Smooth muscle cell (in vitro differentiated cells): Measurements from ENCODE around the gene UBAC1. TPM values are rescaled to one million over a fixed set of nuclear protein-coding genes. Genes with fewer than 3 reads are reported as not detected.
A peak's percentile ranks its signal among the peaks of the same experiment; 100 is the strongest.

Experiments used
- DNase-seq: peaks from one replicate; lab custom pipeline; 2025; ENCODE audit not compliant: unreplicated experiment; lab: John Stamatoyannopoulos, UW
- H2AFZ ChIP-seq: fragments of 200-600 bp; sonication (generic); 2 replicates; pipeline ENCODE4 v1.6.0; 2016; ENCODE audit warnings: antibody characterized with exemption, low read depth, mild to moderate bottlenecking
- H3F3A ChIP-seq: fragments of 200-600 bp; sonication (generic); 2 replicates; pipeline ENCODE4 v1.6.0; 2017; ENCODE audit warnings: antibody characterized with exemption, low read depth
- H3K27ac ChIP-seq: fragments of 200-600 bp; sonication (generic); 2 replicates; pipeline ENCODE4 v1.5.1; 2016; ENCODE audit warnings: low read depth, mild to moderate bottlenecking
- H3K27me3 ChIP-seq: fragments of 200-600 bp; sonication (generic); 2 replicates; pipeline ENCODE4 v1.6.1; 2016; ENCODE audit warnings: low read depth, mild to moderate bottlenecking
- H3K36me3 ChIP-seq: fragments of 200-600 bp; sonication (generic); 2 replicates; pipeline ENCODE4 v1.5.1; 2016; ENCODE audit warnings: low read depth
- H3K4me1 ChIP-seq: fragments of 200-600 bp; sonication (generic); 2 replicates; pipeline ENCODE4 v1.5.1; 2016; ENCODE audit warnings: low read depth
- H3K4me2 ChIP-seq: fragments of 200-600 bp; sonication (generic); 2 replicates; pipeline ENCODE4 v1.6.0; 2016; ENCODE audit warnings: mild to moderate bottlenecking
- H3K4me3 ChIP-seq: fragments of 200-600 bp; sonication (generic); 2 replicates; pipeline ENCODE4 v1.5.1; 2016; ENCODE audit warnings: mild to moderate bottlenecking
- H3K79me2 ChIP-seq: fragments of 200-600 bp; sonication (generic); 2 replicates; pipeline ENCODE4 v1.6.0; 2016; ENCODE audit warnings: low read depth, mild to moderate bottlenecking
- H3K9ac ChIP-seq: fragments of 200-600 bp; sonication (generic); 2 replicates; pipeline ENCODE4 v1.6.0; 2016; ENCODE audit warnings: low read depth
- H3K9me3 ChIP-seq: fragments of 200-600 bp; sonication (generic); replicated peaks from 2 replicates; pipeline ENCODE4 v1.5.1; 2016; ENCODE audit warnings: low read depth
- H4K20me1 ChIP-seq: fragments of 200-600 bp; sonication (generic); 2 replicates; pipeline ENCODE4 v1.6.0; 2016; ENCODE audit warnings: low read depth
- WGBS: methylation state at CpG from one replicate; pipeline ENCODE4 v1.1.7; 2016; ENCODE audit warnings: low lambda C conversion rate; 5-methylcytosine and 5-hydroxymethylcytosine counted together
- polyA plus RNA-seq: library from polyadenylated mRNA; unstranded; fragments of >200 nt; fragmentation: Nextera tagmentation; extraction: Ambion mirVana; gene quantifications from 2 replicates; pipeline ENCODE4 v1.2.1, GENCODE V29; 2016
- total RNA-seq: library from RNA; depleted of rRNA; stranded (reverse); fragments of >200 nt; gene quantifications from 2 replicates; pipeline ENCODE4 v1.2.3, GENCODE V29; 2014
- TF ChIP-seq, protein P1 (sequence below): fragments of 200-600 bp; sonication (generic); IDR thresholded peaks from 2 replicates; pipeline ENCODE4 v1.5.1; 2017; ENCODE audit warnings: borderline replicate concordance, mild to moderate bottlenecking, antibody characterized with exemption; ENCODE audit not compliant: insufficient read depth, poor library complexity, severe bottlenecking

Gene UBAC1
- total and polyA plus RNA-seq, 2 experiments from 2014 or later, result 35.3 to 43.5 TPM

DNA sequence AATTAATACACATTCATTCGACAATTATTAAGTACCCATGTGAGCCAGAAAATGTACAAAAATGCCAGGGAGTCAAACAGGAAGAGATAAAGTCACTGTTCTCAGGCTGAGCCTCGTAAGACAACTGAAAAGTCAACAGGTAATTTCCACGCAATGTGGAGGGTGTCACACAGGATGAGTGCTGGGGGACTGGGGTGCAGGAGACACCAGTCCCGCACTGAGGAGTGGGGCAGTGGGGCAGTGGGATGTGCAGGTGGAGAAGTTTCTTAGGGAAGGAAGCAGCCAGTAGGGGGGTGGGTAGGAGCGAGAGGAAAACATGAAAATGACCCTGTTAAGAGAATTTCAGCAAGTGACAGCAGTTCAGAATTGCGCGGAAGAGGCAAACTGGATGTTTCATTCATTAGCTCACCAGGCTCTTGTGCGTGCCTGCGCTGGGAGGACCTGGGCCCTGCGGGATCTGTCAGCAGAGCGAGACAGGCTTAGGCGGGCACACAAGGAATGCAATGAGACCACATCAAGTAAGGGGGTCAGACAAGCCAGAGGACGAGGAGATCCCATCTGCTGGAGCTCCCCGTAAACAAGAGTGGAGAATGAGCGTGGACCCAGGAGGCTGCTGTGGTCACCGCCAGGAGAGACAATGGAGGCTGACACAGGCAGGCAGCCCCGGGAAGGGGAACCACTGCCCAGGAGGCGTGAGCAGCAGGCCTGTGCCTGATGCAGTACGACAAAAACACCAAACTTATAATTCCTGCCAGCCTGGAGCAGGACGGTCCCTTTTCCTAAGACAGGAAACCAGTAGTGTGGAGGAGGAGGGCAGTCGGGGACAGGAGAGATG, 74.8 kb downstream of the UBAC1 start:
- WGBS, result 43% methylated on average over 21 of the region's 21 CpGs
- no peaks in the 10 kb centered on the region for H3K36me3 ChIP-seq
- peaks cover 100% of the 10 kb centered on the region for H4K20me1 ChIP-seq
- H3K4me1 ChIP-seq, result peaks cover 55% of the 10 kb centered on the region
- H3K4me3 ChIP-seq, result no peak overlapping the region
- H2AFZ ChIP-seq, result no peak overlapping the region
- peak overlapping the region; percentile 76 for H3K9ac ChIP-seq
- H3K9me3 ChIP-seq, result no peaks in the 10 kb centered on the region
- no peak for DNase-seq
- H3K27me3 ChIP-seq, result no peaks in the 10 kb centered on the region
- TF ChIP-seq, protein P1, sequence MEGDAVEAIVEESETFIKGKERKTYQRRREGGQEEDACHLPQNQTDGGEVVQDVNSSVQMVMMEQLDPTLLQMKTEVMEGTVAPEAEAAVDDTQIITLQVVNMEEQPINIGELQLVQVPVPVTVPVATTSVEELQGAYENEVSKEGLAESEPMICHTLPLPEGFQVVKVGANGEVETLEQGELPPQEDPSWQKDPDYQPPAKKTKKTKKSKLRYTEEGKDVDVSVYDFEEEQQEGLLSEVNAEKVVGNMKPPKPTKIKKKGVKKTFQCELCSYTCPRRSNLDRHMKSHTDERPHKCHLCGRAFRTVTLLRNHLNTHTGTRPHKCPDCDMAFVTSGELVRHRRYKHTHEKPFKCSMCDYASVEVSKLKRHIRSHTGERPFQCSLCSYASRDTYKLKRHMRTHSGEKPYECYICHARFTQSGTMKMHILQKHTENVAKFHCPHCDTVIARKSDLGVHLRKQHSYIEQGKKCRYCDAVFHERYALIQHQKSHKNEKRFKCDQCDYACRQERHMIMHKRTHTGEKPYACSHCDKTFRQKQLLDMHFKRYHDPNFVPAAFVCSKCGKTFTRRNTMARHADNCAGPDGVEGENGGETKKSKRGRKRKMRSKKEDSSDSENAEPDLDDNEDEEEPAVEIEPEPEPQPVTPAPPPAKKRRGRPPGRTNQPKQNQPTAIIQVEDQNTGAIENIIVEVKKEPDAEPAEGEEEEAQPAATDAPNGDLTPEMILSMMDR, result no peak
- H3K79me2 ChIP-seq, result peaks cover 90% of the 10 kb centered on the region
- peaks cover 6% of the 10 kb centered on the region for H3F3A ChIP-seq
- peak overlapping the region; percentile 81 for H3K4me2 ChIP-seq
- H3K27ac ChIP-seq, result peak overlapping the region; percentile 91

- H3K4me2 ChIP-seq, result peak overlapping the region; percentile 81
- no peaks in the 10 kb centered on the region for H3K36me3 ChIP-seq
- H3K27ac ChIP-seq, result peak overlapping the region; percentile 91
- DNase-seq, result no peak
- no peaks in the 10 kb centered on the region for H3K9me3 ChIP-seq
- H3K79me2 ChIP-seq, result peaks cover 90% of the 10 kb centered on the region
- H3K4me3 ChIP-seq, result no peak overlapping the region
- TF ChIP-seq, protein P1, result no peak
- 68% methylated on average over 7 of the region's 7 CpGs for WGBS
- H3F3A ChIP-seq, result peaks cover 6% of the 10 kb centered on the region
- H3K27me3 ChIP-seq, result no peaks in the 10 kb centered on the region
- peak overlapping the region; percentile 76 for H3K9ac ChIP-seq
- peaks cover 44% of the 10 kb centered on the region for H3K4me1 ChIP-seq
- peaks cover 100% of the 10 kb centered on the region for H4K20me1 ChIP-seq
- no peak overlapping the region for H2AFZ ChIP-seq
These were observed 75.9 kb downstream of the UBAC1 start for GRCh38 chr9:135885100-135885853.

- peaks cover 90% of the 10 kb centered on the region for H3K79me2 ChIP-seq
- peaks cover 6% of the 10 kb centered on the region for H3F3A ChIP-seq
- TF ChIP-seq, protein P1, result no peak
- H3K4me3 ChIP-seq, result no peak overlapping the region
- H4K20me1 ChIP-seq, result peaks cover 100% of the 10 kb centered on the region
- H3K4me2 ChIP-seq, result peak overlapping the region; percentile 81
- H3K9ac ChIP-seq, result peak overlapping the region; percentile 76
- H3K27ac ChIP-seq, result peak overlapping the region; percentile 91
- no peaks in the 10 kb centered on the region for H3K27me3 ChIP-seq
- DNase-seq, result no peak
- peaks cover 36% of the 10 kb centered on the region for H3K4me1 ChIP-seq
- WGBS, result 68% methylated on average over 16 of the region's 16 CpGs
- H3K36me3 ChIP-seq, result no peaks in the 10 kb centered on the region
- no peaks in the 10 kb centered on the region for H3K9me3 ChIP-seq
- H2AFZ ChIP-seq, result no peak overlapping the region
These were observed 76.7 kb downstream of the UBAC1 start for GRCh38 chr9:135884328-135885035.
